ENCODE results near the gene PVALEF. TPM values are rescaled to one million over a fixed set of nuclear protein-coding genes. Genes with fewer than 3 reads are reported as not detected.

Gene PVALEF
- total RNA-seq, 4 donors from 2014 or later = not detected

GRCh38 chr17:81206166-81206565 lies 40.9 kb downstream of the PVALEF start:
- no peak overlapping the region for H3K27ac ChIP-seq (replicated peaks in 1 of 4)
- H3K4me1 ChIP-seq = peaks cover 0 to 5% (median under 1%) of the 10 kb centered on the region in 4 donors
- WGBS = 86% methylated on average over 4 of the region's 4 CpGs
- no peaks in the 10 kb centered on the region for H3K9me3 ChIP-seq
- peaks cover 0 to 52% (median 32%) of the 10 kb centered on the region in 4 donors for H3K36me3 ChIP-seq
- DNase-seq (ENCODE audit: extremely low spot score) = no peak
- TF ChIP-seq POLR2AphosphoS5 (IDR thresholded peaks at IDR 0.05) (no peak), CTCF (IDR thresholded peaks at IDR 0.05) (no peak), POLR2A (IDR thresholded peaks at IDR 0.05; ENCODE audit: low read depth) (no peak), EP300 (IDR thresholded peaks at IDR 0.05) (no peak)
- H3K4me3 ChIP-seq = no peak overlapping the region
- intact Hi-C loops (cut with DNase I) = no loop called here
- no peaks in the 10 kb centered on the region for H3K27me3 ChIP-seq

- no peak overlapping the region for H3K4me3 ChIP-seq
- peaks cover 0 to 52% (median 30%) of the 10 kb centered on the region in 4 donors for H3K36me3 ChIP-seq
- no peak for TF ChIP-seq CTCF (IDR thresholded peaks at IDR 0.05)
- no peak for TF ChIP-seq POLR2AphosphoS5 (IDR thresholded peaks at IDR 0.05)
- no peak for TF ChIP-seq EP300 (IDR thresholded peaks at IDR 0.05)
- TF ChIP-seq POLR2A (IDR thresholded peaks at IDR 0.05; ENCODE audit: low read depth) = no peak
- H3K27me3 ChIP-seq = no peaks in the 10 kb centered on the region
- DNase-seq (ENCODE audit: extremely low spot score) = no peak
- H3K9me3 ChIP-seq = no peaks in the 10 kb centered on the region
- WGBS = 95% methylated on average over 12 of the region's 12 CpGs
- H3K4me1 ChIP-seq = peaks cover 0 to 5% (median 0%) of the 10 kb centered on the region in 4 donors
- intact Hi-C loops (cut with DNase I) = no loop called here
- H3K27ac ChIP-seq (replicated peaks in 1 of 4) = no peak overlapping the region
Measured at GRCh38 chr17:81206657-81207056, 41.4 kb downstream of the PVALEF start.

- intact Hi-C loops (cut with DNase I) = no loop called here
- DNase-seq (ENCODE audit: extremely low spot score) = no peak
- TF ChIP-seq CTCF (IDR thresholded peaks at IDR 0.05) = no peak
- no peak for TF ChIP-seq POLR2AphosphoS5 (IDR thresholded peaks at IDR 0.05)
- no peak for TF ChIP-seq EP300 (IDR thresholded peaks at IDR 0.05)
- TF ChIP-seq POLR2A (IDR thresholded peaks at IDR 0.05; ENCODE audit: low read depth) = no peak
- peaks cover 0 to 44% (median 29%) of the 10 kb centered on the region in 4 donors for H3K36me3 ChIP-seq
- no peaks in the 10 kb centered on the region for H3K9me3 ChIP-seq
- 84% methylated on average over 16 of the region's 21 CpGs for WGBS
- H3K4me1 ChIP-seq = peaks cover 0 to 5% (median 0%) of the 10 kb centered on the region in 4 donors
- no peak overlapping the region for H3K4me3 ChIP-seq
- H3K27ac ChIP-seq (replicated peaks in 1 of 4) = no peak overlapping the region
- H3K27me3 ChIP-seq = no peaks in the 10 kb centered on the region
Measured at GRCh38 chr17:81207610-81208581, 42.6 kb downstream of the PVALEF start.

GRCh38 chr17:81208651-81209050 lies 43.3 kb downstream of the PVALEF start:
- Histone ChIP-seq H3K27ac (replicated peaks in 1 of 4) (no peak overlapping the region), H3K9me3 (no peaks in the 10 kb centered on the region), H3K27me3 (no peaks in the 10 kb centered on the region), H3K36me3 (peaks cover 0 to 36% (median 22%) of the 10 kb centered on the region in 4 donors), H3K4me1 (peaks cover 0 to 5% (median 0%) of the 10 kb centered on the region in 4 donors), H3K4me3 (no peak overlapping the region)
- TF ChIP-seq POLR2AphosphoS5 (IDR thresholded peaks at IDR 0.05) (no peak), EP300 (IDR thresholded peaks at IDR 0.05) (no peak), POLR2A (IDR thresholded peaks at IDR 0.05; ENCODE audit: low read depth) (no peak), CTCF (IDR thresholded peaks at IDR 0.05) (no peak)
- intact Hi-C loops (cut with DNase I) = no loop called here
- DNase-seq (ENCODE audit: extremely low spot score) = no peak
- 96% methylated on average over 7 of the region's 10 CpGs for whole genome bisulfite sequencing

All from esophagus muscularis mucosa (tissue), 4 donors.